CD4-positive, alpha-beta T cell treated with Interferon gamma for 1 hour (primary cell): ENCODE measurements around the gene KNDC1.
"Not testable (repeated sequence)": the region's sequence is repeated elsewhere in the genome, so short reads cannot be mapped to it uniquely, and the experiment has no call there.

Source experiments
- DNase-seq: peaks from one replicate; pipeline ENCODE4 v3.0.0-alpha.2; 2020

Gene KNDC1

DNA sequence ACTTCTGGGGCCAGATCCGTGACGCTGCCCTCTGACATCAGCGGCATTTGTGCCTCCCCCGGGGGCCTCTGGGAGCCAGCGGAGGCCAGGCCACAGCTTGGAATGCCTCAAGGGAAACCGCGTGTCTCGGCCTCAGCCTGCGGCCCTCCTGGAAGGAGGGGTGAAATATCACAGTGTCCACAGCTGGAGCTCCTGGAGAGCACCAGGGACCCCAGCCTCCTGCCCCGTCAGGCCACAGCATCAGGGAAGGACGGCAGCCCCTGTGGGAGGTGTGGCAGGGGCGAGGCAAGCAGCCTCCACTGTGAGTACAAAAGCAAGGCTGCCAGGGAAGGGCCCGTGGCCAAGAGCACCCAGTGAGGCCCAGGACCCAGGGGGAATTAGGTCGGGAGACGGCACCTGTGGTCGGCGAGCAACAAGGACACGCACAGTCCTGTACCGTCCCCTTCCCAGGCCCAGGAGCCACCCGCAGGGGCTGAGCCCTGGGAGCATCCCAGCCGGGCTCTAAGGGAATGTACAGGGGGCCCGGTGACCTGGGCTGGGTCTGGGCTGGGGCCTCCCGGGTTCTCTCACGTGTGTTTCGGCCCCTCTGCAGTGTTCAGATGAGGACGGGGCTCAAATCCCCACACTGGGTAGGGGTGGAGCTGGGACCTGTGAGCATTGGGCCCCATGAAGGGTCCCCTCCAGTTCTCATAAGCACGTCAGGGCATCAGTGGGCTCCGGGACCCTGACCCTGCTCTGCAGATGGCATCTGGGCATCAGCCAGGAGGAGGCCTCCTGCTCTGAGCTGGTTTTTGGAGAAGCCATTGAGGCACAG, 18.7 kb upstream of the KNDC1 start:
- no peak for DNase-seq

DNA sequence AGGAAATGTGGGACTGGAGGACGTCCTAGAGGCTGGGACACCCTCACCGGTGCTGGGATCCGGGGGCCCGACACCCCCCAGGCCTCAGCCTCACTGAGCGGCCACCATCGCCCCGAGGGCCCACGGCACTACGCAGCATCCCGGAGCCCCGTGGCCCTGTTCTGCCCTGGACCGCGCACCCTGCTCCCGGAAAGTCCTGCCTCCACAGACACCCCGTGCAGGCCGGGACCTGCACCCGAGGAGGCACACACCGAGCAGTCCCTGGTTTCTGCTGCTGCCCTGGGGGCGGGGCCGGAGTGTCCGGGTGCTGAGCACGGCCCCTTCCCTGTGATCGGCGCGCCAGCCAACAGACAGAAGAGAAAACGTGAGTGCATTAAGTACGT, 18.1 kb upstream of the KNDC1 start:
- DNase-seq, result no peak

DNA sequence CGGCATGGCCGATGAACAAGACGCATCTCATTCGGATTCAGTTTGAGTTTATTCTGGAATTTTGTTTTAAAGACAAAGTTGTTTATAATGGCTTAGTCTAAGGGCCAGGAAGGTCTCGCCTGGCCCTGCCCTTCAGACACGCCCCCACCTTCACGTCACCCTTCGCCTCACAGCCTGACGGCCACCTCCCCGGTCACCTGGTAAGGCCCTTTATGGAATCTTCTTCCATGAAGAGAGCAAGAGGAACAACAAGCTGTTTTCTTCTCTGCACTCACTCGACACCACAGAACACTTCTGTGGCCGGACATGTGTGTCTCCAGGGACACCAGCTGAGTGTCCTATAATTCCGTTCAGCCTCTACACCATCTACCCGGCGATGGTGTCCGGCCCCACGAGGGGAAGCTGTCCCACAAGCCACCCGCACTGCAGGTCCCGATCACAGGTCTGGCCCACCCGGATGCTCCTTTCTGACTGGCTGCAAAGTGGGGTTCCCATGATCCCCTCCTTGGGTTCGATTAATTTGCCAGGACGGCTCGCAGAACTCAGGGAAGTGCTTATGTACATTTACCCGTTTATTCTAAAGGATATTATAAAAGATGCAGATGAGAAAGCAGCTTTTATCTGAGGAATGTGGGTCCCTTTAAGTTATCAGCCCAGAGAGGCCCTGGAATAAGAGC, 17.4 kb upstream of the KNDC1 start:
- no peak for DNase-seq

GRCh38 chr10:133143200-133143533, 16.9 kb upstream of the KNDC1 start:
- no peak for DNase-seq

- DNase-seq, result no peak
Observed at GRCh38 chr10:133143546-133143945, 16.5 kb upstream of the KNDC1 start.

GRCh38 chr10:133144771-133145170, 15.2 kb upstream of the KNDC1 start:
- DNase-seq, result no peak

DNA sequence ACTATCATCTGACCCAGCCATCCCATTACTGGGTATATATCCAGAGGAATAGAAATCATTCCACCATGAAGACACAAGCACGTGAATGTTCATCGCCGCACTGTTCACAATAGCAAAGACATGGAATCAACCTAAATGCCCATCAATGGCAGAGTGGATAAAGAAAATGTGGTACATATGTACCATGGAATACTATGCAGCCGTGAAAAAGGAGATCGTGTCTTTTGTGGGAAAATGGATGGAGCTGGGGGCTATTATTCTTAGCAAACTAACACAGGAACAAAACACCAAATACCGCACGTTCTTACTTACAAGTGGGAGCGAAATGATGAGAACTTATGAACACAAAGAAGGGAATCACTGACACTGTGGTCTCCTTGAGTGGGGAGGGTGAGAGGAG, 9.8 kb upstream of the KNDC1 start:
- no peak for DNase-seq

DNA sequence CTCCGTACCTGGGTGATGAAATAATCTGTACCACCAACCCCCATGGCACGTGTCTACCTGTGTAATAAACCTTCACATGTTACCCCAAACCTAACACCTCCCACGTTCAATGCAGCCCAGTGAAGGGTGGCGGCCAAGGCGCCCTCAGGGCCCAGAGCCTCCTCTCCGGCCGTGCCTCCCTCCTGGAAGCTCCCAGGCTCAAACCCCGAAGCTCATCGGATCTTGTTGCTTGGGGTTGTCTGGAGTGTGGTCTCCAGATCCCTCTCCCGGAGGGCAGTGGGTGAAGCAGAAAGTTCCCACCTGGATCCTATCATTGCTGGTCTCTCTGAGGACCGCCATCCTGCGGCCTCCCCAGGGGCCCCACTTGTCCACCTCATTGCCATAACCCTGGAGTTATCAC, 9.4 kb upstream of the KNDC1 start:
- DNase-seq, result no peak

DNA sequence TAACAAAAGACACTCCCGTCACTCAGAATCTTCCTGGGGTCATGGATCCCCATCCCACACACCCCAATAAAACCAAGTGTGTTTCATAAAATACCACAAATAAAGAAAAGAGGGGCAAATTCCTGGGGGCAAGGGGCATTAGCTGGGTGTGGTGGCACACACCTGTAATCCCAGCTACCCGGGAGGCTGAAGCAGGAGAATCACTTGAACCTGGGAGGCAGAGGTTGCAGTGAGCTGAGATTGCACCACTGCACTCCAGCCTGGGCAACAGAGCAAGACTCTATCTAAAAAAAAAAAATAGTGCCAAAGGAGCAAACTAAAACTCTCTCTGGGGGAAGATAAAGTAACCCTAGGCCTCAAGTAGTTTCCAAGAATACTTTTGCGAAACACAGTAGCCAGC, 8.9 kb upstream of the KNDC1 start:
- DNase-seq, result not testable (repeated sequence)

DNA sequence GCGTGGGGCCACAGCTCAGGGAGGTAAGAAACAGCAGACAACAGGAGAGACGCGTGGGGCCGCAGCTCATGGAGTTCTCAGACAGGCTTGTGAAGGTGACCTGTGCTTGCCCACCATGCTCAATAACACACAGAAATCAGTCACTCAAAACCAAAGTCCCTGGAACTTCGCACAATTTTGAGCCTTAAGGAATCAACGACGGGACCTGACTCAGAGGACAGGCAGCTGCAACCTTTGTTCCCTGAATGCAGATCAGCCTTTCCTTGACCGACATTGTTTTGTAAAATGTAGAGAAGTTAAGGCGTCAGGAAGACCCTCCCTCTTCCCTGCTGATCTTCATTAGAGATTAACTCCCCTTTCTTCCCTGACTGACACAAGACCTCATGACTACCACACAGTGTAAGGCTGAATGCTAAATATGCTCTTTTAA, 8.5 kb upstream of the KNDC1 start:
- no peak for DNase-seq

GRCh38 chr10:133154411-133154810, 5.6 kb upstream of the KNDC1 start:
- DNase-seq, result no peak

GRCh38 chr10:133154996-133155778, 4.8 kb upstream of the KNDC1 start:
- DNase-seq, result no peak

DNA sequence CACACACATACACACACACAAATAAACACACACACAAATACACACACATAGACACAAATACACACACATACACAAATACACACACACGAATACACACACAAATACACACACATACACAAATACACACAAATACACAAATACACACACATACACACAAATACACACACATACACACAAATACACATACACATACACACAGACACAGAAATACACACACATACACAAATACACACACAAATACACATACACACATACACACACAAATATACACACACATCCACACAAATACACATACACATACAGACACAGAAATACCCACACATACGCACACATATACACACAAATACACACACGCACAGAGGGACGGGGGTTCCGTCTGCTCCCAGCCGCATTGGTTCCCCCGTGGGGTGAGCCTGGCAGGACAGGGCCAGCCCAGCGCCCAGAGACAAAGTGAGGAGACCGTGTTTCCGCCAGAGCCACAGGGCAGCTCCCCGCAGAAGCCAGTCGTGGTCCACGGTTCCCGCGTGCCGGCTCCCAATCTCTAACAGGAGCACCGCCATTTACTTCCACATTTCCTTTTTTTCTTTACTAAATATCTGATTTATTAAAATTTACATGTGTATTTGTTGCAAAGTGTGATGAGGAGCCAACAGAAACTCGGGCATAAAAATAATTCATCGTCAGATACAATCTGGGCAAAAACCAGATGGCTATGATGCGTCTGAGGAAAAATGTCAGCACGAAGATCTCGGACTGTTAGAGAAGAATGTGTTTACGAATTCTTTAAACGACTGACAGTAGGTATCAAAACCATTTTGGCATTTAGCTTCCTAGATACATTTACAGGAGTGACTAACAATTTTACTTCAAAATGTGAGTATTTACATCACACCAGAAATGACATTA, 3.1 kb upstream of the KNDC1 start:
- DNase-seq, result no peak

- DNase-seq, result no peak
Observed at GRCh38 chr10:133157662-133158436, 2.2 kb upstream of the KNDC1 start.

DNA sequence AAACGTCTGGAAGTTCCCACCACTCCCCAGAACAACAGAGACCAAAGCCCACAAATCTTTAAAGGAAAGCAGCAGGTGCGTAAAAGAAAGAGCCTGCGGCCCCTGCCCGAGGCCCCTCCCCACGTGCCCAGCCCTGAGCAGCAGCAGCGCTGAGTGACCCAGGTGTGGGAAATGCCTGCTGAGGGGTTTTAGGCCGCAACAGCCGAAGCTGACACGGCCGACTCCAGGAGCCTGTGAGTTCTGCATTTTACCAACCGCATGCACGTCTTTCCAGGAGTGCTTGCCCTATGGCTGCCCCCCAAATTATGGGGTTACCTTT, 1.6 kb upstream of the KNDC1 start:
- DNase-seq, result no peak

GRCh38 chr10:133158756-133159610, 1.0 kb upstream of the KNDC1 start:
- DNase-seq, result no peak

GRCh38 chr10:133159611-133159949, 439 bp upstream of the KNDC1 start:
- DNase-seq, result no peak

- DNase-seq, result no peak
Observed at GRCh38 chr10:133160826-133161471, 930 bp downstream of the KNDC1 start.

- DNase-seq, result no peak
Observed at GRCh38 chr10:133161486-133162109, 1.6 kb downstream of the KNDC1 start.

- DNase-seq, result no peak
Observed at GRCh38 chr10:133162178-133162909, 2.3 kb downstream of the KNDC1 start.
